GM19099 (cell line): Measurements from ENCODE around the gene MPZL1.

Experiments used
- POLR2A ChIP-seq: IDR thresholded peaks from 3 replicates; pipeline ENCODE4 v1.6.1; 2011; ENCODE audit warnings: low read depth; ENCODE audit not compliant: insufficient read length; ENCODE audit errors: extremely low read depth

The MPZL1 gene

GRCh38 chr1:167721617-167722151 is at the start of gene MPZL1:
Gene MPZL1 (plus strand): TSS chr1:167721982. CDS start chr1:167722152, 170 bp downstream.
- peak; percentile 76 for TF ChIP-seq POLR2A

- no peak for TF ChIP-seq POLR2A
Observed at GRCh38 chr1:167672831-167673230, 49.0 kb upstream of the MPZL1 start.

- TF ChIP-seq POLR2A: no peak
Observed at GRCh38 chr1:167673265-167673664, 48.5 kb upstream of the MPZL1 start.

GRCh38 chr1:167674156-167674555 is 47.6 kb upstream of the MPZL1 start:
- no peak for TF ChIP-seq POLR2A

- TF ChIP-seq POLR2A: no peak
Observed at GRCh38 chr1:167675440-167675839, 46.3 kb upstream of the MPZL1 start.

- peak; percentile 17 for TF ChIP-seq POLR2A
Observed at GRCh38 chr1:167676205-167676915, 45.4 kb upstream of the MPZL1 start.

- peak; percentile 19 for TF ChIP-seq POLR2A
Observed at GRCh38 chr1:167676916-167677848, 44.6 kb upstream of the MPZL1 start.

- TF ChIP-seq POLR2A: no peak
Observed at GRCh38 chr1:167678422-167678821, 43.4 kb upstream of the MPZL1 start.

- TF ChIP-seq POLR2A: no peak
Observed at GRCh38 chr1:167678838-167679237, 42.9 kb upstream of the MPZL1 start.

- no peak for TF ChIP-seq POLR2A
Observed at GRCh38 chr1:167679714-167680113, 42.1 kb upstream of the MPZL1 start.

GRCh38 chr1:167681024-167681423 is 40.8 kb upstream of the MPZL1 start:
- no peak for TF ChIP-seq POLR2A

- TF ChIP-seq POLR2A: no peak
Observed at GRCh38 chr1:167681451-167682098, 40.2 kb upstream of the MPZL1 start.

GRCh38 chr1:167683226-167683625 is 38.6 kb upstream of the MPZL1 start:
- no peak for TF ChIP-seq POLR2A

- TF ChIP-seq POLR2A: no peak
Observed at GRCh38 chr1:167683641-167684502, 37.9 kb upstream of the MPZL1 start.
